AG08395 (cell line): ENCODE data around the gene GRIK1.

ENCODE experiments used
- DNase-seq: peaks from one replicate; pipeline ENCODE4 v3.0.0; 2012; ENCODE audit warnings: mixed read lengths, low spot score

GRIK1 gene

DNA sequence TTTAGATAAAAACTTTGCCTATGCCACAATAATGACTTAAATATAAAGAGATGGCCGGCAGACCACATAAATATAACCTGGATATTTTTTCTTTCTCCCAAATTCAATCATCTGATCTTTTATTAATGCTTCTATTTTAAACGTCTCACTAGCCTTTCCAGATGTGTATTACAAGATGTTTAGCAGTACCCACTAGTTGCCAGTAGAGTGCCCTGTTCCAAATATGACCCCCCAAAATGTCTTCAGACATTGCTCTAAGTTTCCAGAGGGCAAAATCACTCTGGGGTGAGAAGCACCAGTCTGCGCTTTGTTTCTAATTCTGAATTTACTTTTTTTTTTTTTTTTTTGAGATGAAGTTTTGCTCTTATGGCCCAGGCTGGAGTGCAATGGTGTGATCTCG is 268.1 kb downstream of the GRIK1 start:
- DNase-seq, result no peak

DNA sequence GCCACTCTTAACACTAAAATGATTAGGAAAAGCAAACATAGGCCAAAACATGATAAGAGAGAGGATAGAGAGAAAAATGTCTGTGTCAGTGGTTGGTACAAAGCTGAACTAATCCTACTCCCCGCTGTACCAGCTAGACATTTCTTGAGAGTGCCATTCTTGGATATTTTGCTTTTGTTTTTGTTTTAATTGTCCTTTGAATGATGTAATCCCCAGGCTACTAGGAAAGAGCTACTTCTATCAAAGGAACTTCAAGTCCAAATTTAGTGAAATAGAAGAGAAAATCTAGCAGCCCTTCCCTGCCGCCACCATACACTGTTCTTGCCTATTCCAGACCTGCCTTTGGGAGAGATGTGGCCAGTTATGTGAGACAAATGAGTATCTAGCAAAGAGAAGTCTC is 269.6 kb downstream of the GRIK1 start:
- DNase-seq, result no peak

DNA sequence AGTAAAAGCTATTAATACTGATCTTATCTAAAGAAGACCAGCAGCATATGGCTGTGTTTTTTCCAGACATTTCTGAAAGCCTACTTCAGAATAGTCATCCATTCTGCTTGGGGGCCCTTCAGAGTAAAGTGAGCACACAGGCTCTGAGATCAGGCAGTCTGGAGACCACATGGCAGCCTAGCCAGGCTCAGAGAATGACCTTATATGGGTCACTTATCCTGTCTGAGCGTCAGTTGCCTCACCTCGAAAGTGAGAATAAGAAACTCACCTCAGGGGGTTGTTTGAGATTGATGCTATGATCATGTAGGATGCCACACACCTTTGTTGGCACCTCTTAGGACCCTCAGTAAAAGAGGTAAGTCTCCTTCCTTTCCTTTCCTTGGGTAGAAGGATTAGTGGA is 270.4 kb downstream of the GRIK1 start:
- no peak for DNase-seq

DNA sequence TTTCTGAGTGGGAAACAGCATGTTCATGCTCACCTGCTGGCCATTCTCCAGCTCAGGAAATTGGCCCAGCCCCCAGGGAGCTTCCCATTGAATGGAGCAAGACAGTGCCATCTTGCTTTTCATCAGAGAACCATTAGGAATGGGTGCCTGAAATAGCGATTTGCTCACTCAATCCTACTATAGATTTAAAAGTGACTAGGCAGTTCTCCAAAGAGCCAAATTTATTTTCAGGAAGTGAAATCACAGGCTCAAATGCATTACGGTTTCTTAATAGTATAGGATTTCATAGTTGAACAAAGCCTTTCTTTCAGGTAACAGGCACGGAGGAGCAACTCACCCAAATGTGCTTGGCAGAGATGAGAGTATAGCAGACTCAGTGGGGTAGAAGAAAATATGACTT is 272.1 kb downstream of the GRIK1 start:
- no peak for DNase-seq

DNA sequence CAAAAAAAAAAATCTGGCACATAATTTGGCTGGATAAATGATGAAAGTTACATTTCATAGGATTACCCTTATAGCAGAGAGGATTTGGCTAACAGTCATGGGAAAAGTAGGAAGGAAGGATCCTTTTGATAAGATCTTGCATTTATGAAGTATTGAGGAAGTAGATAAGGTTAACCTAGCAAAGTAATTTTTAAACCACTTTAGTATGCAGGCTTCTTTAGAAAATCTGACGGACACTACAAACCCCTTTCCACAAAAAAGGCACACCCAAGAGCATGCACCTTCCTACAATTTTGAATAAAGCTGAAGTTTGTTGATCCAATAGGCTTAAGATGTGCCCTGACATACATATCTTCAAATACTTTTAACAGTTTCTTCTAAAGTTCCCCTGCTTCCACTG is 275.2 kb downstream of the GRIK1 start:
- DNase-seq, result no peak

DNA sequence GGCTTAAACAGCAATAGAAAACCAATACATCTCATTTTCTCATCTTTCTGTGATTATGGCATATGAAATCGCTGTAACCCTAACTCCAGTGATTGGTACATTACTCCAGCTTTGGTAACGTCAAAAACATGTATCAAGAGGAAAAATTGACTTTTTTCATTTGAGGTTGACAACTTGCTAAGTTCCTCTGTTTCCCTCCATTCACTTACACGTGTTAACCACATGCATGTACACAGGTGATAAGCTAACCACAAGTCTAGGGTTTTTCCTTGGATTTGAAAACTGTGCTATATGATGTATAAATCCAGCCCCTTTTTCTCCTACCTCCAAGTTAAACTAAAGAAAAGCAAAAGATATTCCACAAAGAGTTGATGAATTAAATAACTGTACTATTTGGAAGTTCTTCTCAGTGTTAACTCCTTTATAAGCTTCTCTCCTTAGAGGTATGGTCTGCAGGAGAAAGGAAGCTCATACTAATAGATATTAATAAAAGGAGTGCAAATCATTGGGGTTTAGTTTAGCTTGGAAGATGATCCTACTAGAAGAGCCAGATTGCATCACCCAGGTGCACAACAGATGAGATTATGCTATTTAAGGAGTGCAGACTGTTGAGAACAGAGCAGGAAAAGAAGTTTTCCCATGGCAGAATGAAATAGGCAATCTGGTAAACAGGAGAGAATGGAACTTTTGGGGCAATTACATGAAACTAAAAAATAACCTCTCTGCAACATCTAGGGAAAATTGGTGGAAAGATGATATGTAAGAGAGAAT is 277.9 kb downstream of the GRIK1 start:
- no peak for DNase-seq

DNA sequence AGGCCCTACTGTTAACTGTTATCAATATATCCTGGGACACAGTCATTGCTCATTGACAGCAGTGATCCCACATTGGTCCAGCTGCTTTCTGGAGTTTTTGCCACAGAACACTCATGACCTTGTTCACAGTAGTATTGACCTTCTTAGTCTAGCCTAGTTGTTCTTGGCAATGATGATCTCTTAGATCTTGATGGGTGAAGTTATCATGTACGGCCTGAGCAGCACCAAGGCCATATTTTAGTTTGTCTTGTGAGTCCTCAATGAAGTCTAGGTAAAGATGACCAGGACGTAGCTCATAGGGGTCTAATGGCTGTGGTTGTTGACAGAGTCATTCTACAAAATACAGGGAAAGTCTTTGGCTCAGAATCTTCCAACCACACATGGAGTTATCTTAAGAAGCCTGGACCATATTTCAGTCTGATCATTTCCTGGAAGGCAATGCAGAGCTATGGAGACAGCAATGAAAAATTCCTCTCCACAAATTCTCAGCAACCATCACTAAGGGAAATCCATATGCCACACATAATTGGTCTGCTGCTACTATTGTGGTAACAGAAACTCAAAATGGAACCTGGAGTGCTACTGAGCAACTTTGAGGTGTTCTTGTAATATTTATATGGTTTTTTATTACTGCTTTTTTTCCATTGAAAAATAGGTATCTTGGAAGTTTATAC is 279.6 kb downstream of the GRIK1 start:
- DNase-seq, result no peak

DNA sequence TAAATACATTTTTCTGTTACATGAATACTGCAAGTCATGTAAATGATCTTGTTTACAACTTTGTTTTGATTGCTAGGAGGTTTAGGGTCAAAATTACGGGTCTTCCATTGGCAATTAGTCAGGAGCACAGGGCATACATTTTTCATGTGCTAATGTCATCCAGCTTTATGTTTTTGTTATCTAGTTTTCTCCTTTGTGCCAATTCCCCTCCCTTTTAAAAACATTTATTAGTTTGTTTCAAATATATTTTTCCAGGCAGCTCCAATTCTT is 280.9 kb downstream of the GRIK1 start:
- DNase-seq, result no peak

DNA sequence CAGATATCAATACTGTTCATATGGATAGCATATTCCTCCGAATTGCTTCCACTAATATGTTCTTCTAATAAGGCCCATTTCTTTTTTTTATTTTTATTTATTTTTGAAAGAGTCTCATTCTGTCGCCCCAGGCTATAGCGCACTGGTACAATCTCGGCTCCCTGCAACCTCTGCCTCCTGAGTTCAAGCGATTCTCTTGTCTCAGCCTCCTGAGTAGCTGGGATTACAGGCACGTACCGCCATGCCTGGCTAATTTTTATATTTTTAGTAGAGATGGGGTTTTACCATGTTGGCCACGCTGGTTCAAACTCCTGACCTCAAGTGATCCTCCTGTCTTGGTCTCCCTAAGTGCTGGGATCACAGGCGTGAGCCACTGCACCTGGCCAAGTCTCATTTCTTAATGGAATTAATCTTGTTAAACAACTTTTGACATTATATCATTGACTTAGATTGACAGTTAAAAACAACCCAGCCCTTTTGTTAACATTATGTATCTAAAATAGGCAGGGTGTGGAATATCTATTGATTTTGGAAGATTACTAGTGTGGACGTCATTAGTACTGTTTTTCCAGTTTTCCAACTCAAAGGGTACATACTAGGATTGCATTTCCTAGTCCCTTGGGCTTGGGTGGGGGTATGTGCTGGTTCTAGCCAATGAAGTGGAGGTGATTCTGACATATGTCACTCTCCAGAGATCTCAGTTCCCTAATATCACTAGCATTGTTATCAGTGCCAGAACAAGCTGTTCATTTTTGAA is 281.4 kb downstream of the GRIK1 start:
- no peak for DNase-seq

DNA sequence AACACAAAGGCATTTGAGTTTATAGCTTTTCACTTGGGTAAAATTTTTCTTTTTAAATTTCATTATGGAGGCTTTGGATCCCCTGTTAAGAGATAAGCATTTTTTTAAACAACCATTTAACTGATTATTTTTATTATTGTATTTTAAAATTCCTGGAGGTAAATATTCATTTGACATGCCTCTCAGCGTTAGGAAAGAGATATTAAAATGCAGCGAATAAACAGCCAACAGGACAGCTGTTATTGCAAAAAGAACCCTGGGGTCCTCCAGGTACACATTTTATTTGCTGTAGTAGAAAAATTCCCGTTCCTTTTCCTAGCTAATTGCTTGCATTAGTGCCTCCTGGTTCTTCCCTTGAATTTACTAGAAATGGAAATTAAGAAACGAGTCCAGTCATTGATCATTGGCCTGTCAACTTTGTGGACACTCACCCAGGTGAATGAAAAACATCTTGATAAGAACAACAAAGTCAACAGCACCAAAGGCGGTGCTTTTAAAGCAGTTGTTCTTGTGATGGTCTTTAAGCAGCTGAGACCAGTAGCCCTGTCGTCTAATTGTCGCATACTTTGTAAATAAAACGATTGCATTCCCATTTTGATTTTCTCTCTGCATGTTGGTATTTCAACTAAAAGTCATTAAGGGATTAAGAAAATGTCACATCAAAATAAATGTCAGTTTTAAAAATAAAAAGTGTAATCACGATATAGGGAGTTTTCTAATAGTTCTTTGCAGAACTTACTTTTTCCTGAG is 282.4 kb downstream of the GRIK1 start:
- DNase-seq, result no peak

DNA sequence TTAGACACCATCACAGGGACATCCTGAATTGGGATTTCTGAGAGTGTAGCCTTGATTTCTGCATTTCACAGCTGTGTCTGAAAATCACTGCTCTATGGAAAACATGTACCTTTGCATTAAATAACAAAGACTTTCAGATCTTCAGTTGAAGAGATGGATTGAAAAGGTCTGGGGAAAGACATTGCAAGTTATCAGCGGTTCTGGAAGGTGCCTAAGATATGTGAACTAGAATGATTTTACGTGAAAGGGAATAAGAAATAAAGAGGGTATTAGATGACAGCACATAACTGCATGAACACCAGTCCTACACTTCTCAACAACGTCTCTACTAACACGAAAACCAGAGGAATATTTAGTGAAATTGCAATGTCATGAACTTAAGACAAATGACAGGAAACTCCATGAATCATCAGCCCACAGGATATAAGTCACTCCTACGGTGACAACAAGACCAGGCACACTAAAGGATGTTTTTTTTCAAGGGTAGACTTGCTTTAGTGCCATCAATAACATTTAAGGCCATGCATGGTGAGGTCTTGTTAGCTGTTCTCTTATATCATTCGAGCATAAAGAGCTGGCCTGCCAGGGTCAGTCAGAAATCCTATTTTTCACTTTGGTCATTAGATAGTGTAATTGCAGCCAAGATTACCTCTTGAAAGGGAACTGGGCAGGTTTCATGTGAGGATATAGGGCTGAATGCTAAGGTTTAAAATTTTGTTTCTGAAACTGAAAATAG is 283.1 kb downstream of the GRIK1 start:
- peak; percentile 34 for DNase-seq

DNA sequence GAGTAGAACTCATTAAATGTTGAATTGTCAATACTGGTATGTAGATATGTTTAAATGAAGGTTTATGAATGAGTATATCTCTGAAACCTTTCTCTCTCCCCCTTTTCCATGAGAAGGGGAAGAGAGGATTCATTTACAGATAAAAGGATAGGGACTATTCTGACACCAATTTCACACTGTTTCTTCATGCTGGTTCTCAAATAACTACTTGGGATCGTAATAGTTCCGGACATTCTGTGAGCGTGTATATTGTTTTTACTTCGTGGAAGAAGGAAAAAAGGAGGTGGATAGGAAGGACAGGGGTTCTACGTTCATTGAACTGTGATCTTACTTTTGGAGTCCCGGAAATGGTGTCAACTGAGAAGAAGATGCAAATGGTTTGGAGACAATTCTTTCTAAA is 284.2 kb downstream of the GRIK1 start:
- no peak for DNase-seq

DNA sequence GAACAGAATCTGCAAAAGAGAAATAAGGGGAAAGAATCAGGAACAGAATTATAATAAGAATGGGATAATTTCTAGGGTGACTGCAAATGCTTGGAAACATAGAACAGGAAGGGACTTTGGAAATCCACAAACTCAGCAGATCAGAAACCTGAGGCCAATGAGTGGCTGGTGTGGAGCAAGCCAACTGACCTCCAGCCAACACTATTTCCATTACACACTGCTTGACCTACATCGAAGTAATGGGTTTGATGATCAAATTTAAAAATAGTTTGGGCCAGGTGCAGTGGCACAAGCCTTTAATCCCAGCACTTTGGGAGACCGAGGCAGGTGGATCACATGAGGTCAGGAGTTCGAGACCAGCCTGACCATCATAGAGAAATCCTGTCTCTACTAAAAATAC is 284.9 kb downstream of the GRIK1 start:
- DNase-seq, result no peak

DNA sequence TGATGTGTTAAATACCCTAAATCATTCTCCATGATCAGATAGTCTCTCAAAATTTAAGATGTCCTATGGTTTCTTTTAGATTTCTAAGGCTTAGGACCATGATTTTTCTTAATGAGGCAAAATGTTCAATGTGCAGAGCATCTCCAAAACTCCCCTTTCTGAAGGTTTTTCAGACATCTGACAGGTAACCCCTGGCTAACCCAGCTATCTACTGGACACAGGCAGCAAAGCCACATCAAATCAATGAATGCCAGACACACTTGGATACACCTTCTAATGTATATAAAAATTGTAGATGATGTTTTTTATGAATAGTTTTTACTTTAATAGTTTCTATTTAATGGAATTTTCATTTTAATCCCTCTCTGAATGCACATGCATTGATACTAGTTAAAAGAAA is 285.6 kb downstream of the GRIK1 start:
- DNase-seq, result no peak

DNA sequence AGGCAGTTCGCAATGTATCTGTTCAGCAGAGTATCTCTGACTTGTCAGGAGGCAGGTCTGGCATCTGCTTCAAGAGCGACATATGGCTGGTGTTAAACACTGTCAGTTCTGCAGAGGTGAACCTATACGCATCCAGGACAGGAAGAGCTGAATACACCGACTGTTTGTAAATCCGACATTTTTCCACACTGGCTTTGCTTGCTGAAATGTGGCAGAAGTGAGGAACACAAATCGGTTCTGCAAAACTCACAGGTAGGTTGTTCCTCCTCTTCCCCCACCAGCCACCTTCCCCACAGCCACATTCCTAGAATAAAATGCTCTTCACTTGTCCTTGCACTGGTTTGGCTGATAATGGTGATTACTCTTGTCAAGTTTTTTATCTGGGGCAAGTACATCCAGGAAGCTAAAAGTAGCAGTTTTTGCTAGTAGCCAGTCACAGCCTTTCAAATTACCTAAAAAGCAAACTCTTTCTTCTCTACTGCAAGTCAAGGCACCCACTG is 289.2 kb downstream of the GRIK1 start:
- no peak for DNase-seq

DNA sequence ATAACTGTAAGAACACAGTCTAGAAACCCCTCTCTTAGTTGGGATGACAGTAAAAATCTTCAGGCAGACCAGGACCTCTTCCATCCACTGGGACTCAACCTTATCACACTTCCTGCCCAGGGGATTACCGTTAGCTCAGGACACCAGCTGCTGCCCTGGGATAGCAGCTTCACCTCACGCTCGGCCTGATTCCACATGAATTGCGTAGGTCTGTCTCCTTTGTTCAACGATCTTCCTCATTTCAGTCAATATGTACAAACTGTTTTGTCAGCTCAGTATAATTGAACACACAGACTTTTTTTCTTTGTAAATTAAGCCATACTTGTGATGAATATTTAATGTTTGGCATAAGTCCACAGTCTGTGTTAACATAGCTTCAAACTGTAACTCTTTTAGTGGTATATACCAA is 290.4 kb downstream of the GRIK1 start:
- no peak for DNase-seq

DNA sequence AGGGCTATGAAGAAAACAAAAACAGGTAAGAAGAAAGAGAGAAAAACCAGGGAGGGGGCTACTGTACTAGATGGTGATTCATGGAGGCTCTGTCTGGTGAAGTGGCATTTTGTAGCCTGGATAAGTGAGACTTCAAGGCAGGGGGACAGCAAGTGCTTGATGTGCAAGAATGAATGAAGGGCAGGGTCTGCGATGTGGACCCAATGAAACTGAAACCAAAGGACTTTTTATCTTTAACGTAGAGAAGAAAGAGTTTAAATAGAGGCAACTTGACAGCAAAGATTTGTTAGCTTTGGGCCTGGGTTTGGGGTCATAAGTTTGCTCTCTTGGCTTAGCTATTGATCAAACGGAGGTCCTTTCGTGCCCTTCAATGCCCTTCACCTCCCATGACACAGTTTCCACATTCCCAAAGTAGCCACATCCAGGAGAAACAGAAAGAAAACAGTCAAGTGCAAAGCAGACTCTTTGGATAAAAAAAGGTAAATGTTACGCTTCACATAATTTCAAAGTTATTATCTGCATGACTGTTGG is 291.0 kb downstream of the GRIK1 start:
- no peak for DNase-seq

DNA sequence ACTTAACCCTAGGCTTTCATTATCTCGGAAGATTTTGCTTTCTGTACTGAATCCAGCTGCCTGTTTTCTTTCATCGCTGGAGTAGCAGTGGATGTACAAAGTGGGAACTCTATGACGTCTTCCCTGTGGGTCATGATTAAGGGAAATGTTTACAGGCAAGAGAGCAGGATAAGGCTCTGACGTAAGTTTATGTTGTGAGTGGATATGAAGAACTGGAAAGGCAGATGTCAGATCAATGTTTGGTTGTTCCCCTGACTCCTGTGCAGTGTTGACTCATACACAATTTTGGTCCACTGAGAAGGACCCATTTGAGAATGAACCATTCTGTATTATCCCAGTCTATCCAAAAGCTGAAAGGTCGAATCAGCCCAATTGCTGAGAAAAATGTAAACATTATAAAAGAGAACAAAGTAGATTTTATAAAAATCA is 292.4 kb downstream of the GRIK1 start:
- DNase-seq, result no peak

DNA sequence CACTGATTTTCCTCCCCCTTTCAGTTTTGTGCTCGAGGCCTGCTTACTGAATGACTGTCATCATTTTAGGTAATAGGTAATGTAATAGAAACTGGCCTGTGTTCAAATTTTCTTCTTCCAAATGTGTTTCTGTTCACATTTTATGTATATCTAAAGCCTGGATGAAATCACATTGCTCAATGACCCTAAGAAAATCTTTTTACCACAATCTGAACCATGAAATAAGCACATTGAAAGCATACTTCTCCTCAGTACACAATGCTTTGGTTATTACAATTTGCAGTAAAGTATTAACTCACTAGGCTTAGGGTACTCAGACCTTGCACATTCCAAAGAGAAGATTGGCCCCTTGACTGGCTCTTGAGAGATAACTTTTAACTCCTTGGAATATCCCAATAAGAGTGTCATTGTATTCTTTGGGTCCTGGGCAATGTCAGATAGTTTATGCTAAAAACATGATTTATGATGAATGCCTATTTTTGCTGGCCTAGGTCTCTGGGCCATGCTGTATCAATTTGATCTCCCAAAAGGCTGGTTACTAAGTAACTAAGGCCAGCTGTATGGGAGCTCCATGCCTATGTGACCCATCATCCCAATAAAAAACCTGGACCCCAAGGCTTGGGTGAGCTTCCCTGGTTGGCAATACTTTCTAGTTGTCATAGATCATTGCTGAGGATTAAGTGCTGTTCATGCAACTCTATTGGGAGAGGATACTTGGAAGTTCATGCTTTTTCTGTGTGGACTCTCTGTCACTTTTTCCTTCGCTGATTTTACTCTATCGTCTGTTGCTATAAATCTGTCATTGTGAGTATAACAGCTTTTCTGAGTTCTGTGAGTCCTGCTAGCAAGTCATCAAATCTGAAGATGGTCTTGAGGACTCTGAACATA is 293.9 kb downstream of the GRIK1 start:
- no peak for DNase-seq

DNA sequence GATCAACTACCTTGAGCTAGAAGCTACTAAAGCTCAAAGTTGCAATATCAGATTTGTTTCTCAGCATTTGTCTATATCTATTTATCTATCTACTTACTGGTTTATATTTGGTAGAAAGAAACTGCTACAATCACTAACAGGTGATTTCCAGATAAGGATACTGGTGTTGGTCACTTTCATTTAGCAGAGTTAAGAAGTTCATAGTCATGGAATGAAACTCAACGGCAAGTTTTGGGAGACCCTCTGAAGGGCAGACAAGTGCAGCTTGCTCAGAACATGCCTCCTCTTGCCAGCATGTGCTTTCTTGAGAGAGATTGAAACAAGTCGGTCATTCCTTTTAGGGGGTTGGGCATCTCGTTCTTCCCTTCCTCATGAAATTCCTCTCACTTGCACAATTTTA is 296.5 kb downstream of the GRIK1 start:
- DNase-seq, result no peak
